Liver (tissue), 9 donors: ENCODE data around the gene RIC1. TPM values are rescaled to one million over a fixed set of nuclear protein-coding genes. Genes with fewer than 3 reads are reported as not detected.

Source experiments
- DNase-seq: peaks from one replicate; pipeline ENCODE4 v3.0.0-alpha.2; 2017; ENCODE audit warnings: low spot score
- H3K27ac ChIP-seq, 2 donors: one replicate each; pipeline ENCODE4 v1.7.0; 2013; ENCODE audit warnings: inconsistent platforms in 2 of 2, low read length in 2 of 2, control low read depth in 1 of 2, low read depth in 1 of 2, mild to moderate bottlenecking in 1 of 2
- H3K27me3 ChIP-seq, 4 donors: one replicate each; pipeline versions ENCODE4 v1.6.1 to v1.7.0; 2013; ENCODE audit warnings: low read length in 3 of 4, inconsistent platforms in 1 of 4, mild to moderate bottlenecking in 1 of 4, moderate library complexity in 1 of 4; ENCODE audit not compliant: control insufficient read depth in 4 of 4, insufficient read depth in 4 of 4
- H3K36me3 ChIP-seq, 4 donors: one replicate each; pipeline versions ENCODE4 v1.6.1 to v1.7.0; 2013; ENCODE audit warnings: low read length in 3 of 4, mild to moderate bottlenecking in 3 of 4, low read depth in 1 of 4, moderate library complexity in 1 of 4; ENCODE audit not compliant: control insufficient read depth in 4 of 4, insufficient read depth in 3 of 4
- H3K4me1 ChIP-seq, 4 donors: one replicate each; pipeline versions ENCODE4 v1.6.1 to v1.7.0; 2013; ENCODE audit warnings: low read length in 3 of 4, mild to moderate bottlenecking in 3 of 4, moderate library complexity in 1 of 4; ENCODE audit not compliant: control insufficient read depth in 4 of 4, insufficient read depth in 4 of 4
- H3K4me3 ChIP-seq, 3 donors: one replicate each; pipeline versions ENCODE4 v1.6.1 to v1.7.0; 2013; ENCODE audit warnings: low read length in 3 of 3, control low read depth in 1 of 3, low read depth in 1 of 3, mild to moderate bottlenecking in 1 of 3
- H3K9ac ChIP-seq, 2 donors: one replicate each; pipeline ENCODE4 v1.7.0; 2013; ENCODE audit warnings: low read length in 2 of 2, mild to moderate bottlenecking in 2 of 2, moderate library complexity in 2 of 2, control low read depth in 1 of 2, low read depth in 1 of 2
- H3K9me3 ChIP-seq, 4 donors: one replicate each; pipeline versions ENCODE4 v1.6.1 to v1.7.0; 2013; ENCODE audit warnings: low read length in 3 of 4; ENCODE audit not compliant: control insufficient read depth in 4 of 4
- FOXA1 ChIP-seq: IDR thresholded peaks from 2 replicates; pipeline ENCODE4 v1.6.1; 2016; ENCODE audit warnings: antibody characterized with exemption
- FOXA2 ChIP-seq: IDR thresholded peaks from 2 replicates; pipeline ENCODE4 v1.6.1; 2016; ENCODE audit warnings: antibody characterized with exemption
- GABPA ChIP-seq, 2 donors: IDR thresholded peaks in 1 of 2; conservative IDR thresholded peaks in 1 of 2; 2 replicates each; pipeline ENCODE4 v1.6.1; 2016; ENCODE audit warnings: antibody characterized with exemption in 2 of 2, mild to moderate bottlenecking in 1 of 2, moderate library complexity in 1 of 2
- HNF4A ChIP-seq, 2 donors: conservative IDR thresholded peaks; 2 replicates each; pipeline ENCODE4 v1.6.1; 2016; ENCODE audit warnings: antibody characterized with exemption in 2 of 2, mild to moderate bottlenecking in 2 of 2
- HNF4G ChIP-seq: IDR thresholded peaks from 2 replicates; pipeline ENCODE4 v1.6.1; 2016; ENCODE audit warnings: antibody characterized with exemption
- JUND ChIP-seq, 2 donors: IDR thresholded peaks; 2 replicates each; pipeline ENCODE4 v1.6.1; 2016; ENCODE audit warnings: antibody characterized with exemption in 2 of 2
- NR2F2 ChIP-seq: IDR thresholded peaks from 2 replicates; pipeline ENCODE4 v1.6.1; 2016; ENCODE audit warnings: antibody characterized with exemption
- REST ChIP-seq: IDR thresholded peaks from 2 replicates; pipeline ENCODE4 v1.6.1; 2016; ENCODE audit warnings: antibody characterized with exemption, mild to moderate bottlenecking
- RXRA ChIP-seq, 2 donors: IDR thresholded peaks; 2 replicates each; pipeline ENCODE4 v1.6.1; 2017 to 2018; ENCODE audit warnings: antibody characterized with exemption in 2 of 2, mild to moderate bottlenecking in 1 of 2
- SP1 ChIP-seq: IDR thresholded peaks from 2 replicates; pipeline ENCODE4 v1.6.1; 2018; ENCODE audit warnings: antibody characterized with exemption, mild to moderate bottlenecking
- TAF1 ChIP-seq: conservative IDR thresholded peaks from 2 replicates; pipeline ENCODE4 v1.6.1; 2016; ENCODE audit warnings: antibody characterized with exemption, mild to moderate bottlenecking
- YY1 ChIP-seq: IDR thresholded peaks from 2 replicates; pipeline ENCODE4 v1.6.1; 2016; ENCODE audit warnings: antibody characterized with exemption, mild to moderate bottlenecking
- WGBS: extraction: QIAGEN DNeasy Blood & Tissue Kit; methylation state at CpG from one replicate; pipeline ENCODE4 v1.1.7; 2013; 5-methylcytosine and 5-hydroxymethylcytosine counted together
- polyA plus RNA-seq, 2 donors: library from polyadenylated mRNA; stranded (reverse) in 1 of 2; unstranded in 1 of 2; fragments of 200-250 nt in 1 of 2; fragments of >200 nt in 1 of 2; fragmentation: Nextera tagmentation in 1 of 2; extraction: Ambion mirVana in 1 of 2; gene quantifications; one replicate each; pipeline versions ENCODE4 v1.2.1 to v1.2.3, GENCODE V29; 2013 to 2015
- total RNA-seq, 2 donors: library from RNA; depleted of rRNA; stranded (reverse); fragments of >200 nt; gene quantifications; one replicate each; pipeline ENCODE4 v1.2.3, GENCODE V29; 2014
- donor health status: healthy.
- donor health status: healthy.
- donor health status: healthy.
- donor health status: healthy.
- donor health status: healthy.

Gene RIC1
- total and polyA plus RNA-seq, 4 donors = 4.1 to 25.8 (median 9.8) TPM

DNA sequence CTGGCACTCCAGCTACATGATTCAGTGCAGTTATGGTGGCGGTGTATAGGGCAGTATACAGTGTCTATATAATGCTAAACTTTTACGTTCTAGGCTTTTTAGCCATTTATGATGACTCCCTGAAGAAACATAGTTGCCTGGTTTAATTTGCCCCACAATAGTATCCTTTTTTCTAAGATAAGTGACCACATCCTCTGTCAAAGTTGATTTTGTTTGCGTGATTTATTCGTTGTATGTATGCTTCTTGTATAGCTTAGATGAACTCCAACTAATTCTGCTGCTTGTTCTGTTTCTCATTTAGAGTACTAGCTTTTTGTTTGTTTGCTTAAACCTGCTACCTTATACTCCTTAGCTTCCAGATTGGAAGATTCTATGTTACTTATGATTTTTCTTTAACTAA is 120.4 kb downstream of the RIC1 start:
- DNase-seq = no peak
- Histone ChIP-seq H3K4me1 (peaks cover 0 to 3% (median 0%) of the 10 kb centered on the region in 4 donors), H3K27ac (no peak overlapping the region), H3K4me3 (no peak overlapping the region), H3K36me3 (peaks cover 0 to 22% (median 10%) of the 10 kb centered on the region in 4 donors), H3K9me3 (no peaks in the 10 kb centered on the region), H3K9ac (no peak overlapping the region), H3K27me3 (no peaks in the 10 kb centered on the region)
- TF ChIP-seq TAF1 (no peak), REST (no peak), SP1 (no peak)
- 93% methylated on average over 4 of the region's 4 CpGs for WGBS

- no peaks in the 10 kb centered on the region for H3K27me3 ChIP-seq
- H3K4me1 ChIP-seq = peaks cover 0 to 3% (median 0%) of the 10 kb centered on the region in 4 donors
- DNase-seq = no peak
- 97% methylated on average over 1 of the region's 1 CpG for WGBS
- no peak overlapping the region for H3K4me3 ChIP-seq
- H3K36me3 ChIP-seq = peaks cover 0 to 12% (median 6%) of the 10 kb centered on the region in 4 donors
- no peaks in the 10 kb centered on the region for H3K9me3 ChIP-seq
- H3K27ac ChIP-seq = no peak overlapping the region
- no peak overlapping the region for H3K9ac ChIP-seq
- TF ChIP-seq JUND (IDR thresholded peaks at IDR 0.05) = no peak
- no peak for TF ChIP-seq FOXA1
- TF ChIP-seq HNF4A (conservative IDR thresholded peaks at IDR 0.05) = peak in 1 of 2 donors; percentile 51
- no peak for TF ChIP-seq REST
- TF ChIP-seq FOXA2 = no peak
These were observed 121.7 kb downstream of the RIC1 start for GRCh38 chr9:5750569-5750968.

DNA sequence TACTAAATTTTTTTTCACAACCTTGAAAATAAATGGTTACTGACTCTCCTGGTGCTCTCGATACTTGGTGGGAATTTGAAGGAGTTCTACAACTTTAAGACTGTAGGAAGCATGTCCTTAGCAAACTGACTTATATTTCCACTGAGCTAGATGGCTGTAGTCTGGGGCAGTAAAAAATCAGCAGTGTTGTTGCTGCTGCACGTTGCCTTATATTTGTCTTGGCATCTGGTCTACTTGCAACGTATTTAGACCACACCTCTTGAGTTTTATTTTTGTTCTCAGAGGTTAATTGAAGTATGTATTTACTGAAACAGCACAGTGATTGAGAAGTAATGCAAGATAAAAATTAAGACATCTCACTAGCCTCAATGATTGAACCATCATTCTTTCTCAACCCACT is 127.7 kb downstream of the RIC1 start:
- Histone ChIP-seq H3K27ac (no peak overlapping the region), H3K9me3 (no peaks in the 10 kb centered on the region), H3K9ac (no peak overlapping the region), H3K27me3 (no peaks in the 10 kb centered on the region), H3K4me1 (no peaks in the 10 kb centered on the region), H3K36me3 (peaks cover 0 to 12% (median 10%) of the 10 kb centered on the region in 4 donors), H3K4me3 (no peak overlapping the region)
- 77% methylated on average over 3 of the region's 3 CpGs for WGBS
- no peak for DNase-seq
- TF ChIP-seq FOXA2 (no peak), HNF4G (no peak), NR2F2 (no peak), GABPA (IDR thresholded peaks at IDR 0.05 in 1 of 2, conservative IDR thresholded peaks at IDR 0.05 in 1 of 2) (no peak), YY1 (no peak), RXRA (IDR thresholded peaks at IDR 0.05) (no peak), TAF1 (no peak)
